ENCODE results near the gene MAP3K6. TPM values are rescaled to one million over a fixed set of nuclear protein-coding genes. Genes with fewer than 3 reads are reported as not detected.

MAP3K6 gene
- total and polyA plus RNA-seq, 2 of the 13 experiments (the other 11 are each of a cell fraction or from before 2014, with no cell fraction given) = 2.7 to 3.2 TPM

DNA sequence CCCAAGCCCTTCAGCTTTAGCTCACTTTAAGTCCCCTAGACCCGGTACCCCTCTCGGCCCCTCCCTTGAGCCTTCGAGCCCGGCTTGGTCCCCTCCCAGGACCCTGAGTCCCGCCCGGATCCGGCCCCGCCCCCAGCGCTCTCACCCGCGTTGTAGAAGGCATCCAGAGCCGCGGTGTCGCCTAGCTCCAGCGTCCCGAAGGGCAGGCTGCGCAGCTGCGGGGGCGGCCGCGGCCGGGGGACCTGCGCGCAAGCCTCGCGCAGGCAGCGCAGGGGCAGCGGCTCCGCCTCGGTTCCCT, 699 bp downstream of the MAP3K6 start (continued):
- TF ChIP-seq, protein P1, sequence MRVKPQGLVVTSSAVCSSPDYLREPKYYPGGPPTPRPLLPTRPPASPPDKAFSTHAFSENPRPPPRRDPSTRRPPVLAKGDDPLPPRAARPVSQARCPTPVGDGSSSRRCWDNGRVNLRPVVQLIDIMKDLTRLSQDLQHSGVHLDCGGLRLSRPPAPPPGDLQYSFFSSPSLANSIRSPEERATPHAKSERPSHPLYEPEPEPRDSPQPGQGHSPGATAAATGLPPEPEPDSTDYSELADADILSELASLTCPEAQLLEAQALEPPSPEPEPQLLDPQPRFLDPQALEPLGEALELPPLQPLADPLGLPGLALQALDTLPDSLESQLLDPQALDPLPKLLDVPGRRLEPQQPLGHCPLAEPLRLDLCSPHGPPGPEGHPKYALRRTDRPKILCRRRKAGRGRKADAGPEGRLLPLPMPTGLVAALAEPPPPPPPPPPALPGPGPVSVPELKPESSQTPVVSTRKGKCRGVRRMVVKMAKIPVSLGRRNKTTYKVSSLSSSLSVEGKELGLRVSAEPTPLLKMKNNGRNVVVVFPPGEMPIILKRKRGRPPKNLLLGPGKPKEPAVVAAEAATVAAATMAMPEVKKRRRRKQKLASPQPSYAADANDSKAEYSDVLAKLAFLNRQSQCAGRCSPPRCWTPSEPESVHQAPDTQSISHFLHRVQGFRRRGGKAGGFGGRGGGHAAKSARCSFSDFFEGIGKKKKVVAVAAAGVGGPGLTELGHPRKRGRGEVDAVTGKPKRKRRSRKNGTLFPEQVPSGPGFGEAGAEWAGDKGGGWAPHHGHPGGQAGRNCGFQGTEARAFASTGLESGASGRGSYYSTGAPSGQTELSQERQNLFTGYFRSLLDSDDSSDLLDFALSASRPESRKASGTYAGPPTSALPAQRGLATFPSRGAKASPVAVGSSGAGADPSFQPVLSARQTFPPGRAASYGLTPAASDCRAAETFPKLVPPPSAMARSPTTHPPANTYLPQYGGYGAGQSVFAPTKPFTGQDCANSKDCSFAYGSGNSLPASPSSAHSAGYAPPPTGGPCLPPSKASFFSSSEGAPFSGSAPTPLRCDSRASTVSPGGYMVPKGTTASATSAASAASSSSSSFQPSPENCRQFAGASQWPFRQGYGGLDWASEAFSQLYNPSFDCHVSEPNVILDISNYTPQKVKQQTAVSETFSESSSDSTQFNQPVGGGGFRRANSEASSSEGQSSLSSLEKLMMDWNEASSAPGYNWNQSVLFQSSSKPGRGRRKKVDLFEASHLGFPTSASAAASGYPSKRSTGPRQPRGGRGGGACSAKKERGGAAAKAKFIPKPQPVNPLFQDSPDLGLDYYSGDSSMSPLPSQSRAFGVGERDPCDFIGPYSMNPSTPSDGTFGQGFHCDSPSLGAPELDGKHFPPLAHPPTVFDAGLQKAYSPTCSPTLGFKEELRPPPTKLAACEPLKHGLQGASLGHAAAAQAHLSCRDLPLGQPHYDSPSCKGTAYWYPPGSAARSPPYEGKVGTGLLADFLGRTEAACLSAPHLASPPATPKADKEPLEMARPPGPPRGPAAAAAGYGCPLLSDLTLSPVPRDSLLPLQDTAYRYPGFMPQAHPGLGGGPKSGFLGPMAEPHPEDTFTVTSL (CRISPR knock-in tag; IDR thresholded peaks at IDR 0.05; ENCODE audit: borderline replicate concordance) = no peak
- TF ChIP-seq PHB2 (IDR thresholded peaks at IDR 0.05; ENCODE audit: partially characterized antibody) = no peak
- TF ChIP-seq ZNF768 (CRISPR knock-in tag; IDR thresholded peaks at IDR 0.05) = no peak
- TF ChIP-seq ZSCAN30 (CRISPR knock-in tag; IDR thresholded peaks at IDR 0.05) = no peak
- TF ChIP-seq HNF4A (CRISPR knock-in tag; IDR thresholded peaks at IDR 0.05) = no peak
- TF ChIP-seq, protein P2, sequence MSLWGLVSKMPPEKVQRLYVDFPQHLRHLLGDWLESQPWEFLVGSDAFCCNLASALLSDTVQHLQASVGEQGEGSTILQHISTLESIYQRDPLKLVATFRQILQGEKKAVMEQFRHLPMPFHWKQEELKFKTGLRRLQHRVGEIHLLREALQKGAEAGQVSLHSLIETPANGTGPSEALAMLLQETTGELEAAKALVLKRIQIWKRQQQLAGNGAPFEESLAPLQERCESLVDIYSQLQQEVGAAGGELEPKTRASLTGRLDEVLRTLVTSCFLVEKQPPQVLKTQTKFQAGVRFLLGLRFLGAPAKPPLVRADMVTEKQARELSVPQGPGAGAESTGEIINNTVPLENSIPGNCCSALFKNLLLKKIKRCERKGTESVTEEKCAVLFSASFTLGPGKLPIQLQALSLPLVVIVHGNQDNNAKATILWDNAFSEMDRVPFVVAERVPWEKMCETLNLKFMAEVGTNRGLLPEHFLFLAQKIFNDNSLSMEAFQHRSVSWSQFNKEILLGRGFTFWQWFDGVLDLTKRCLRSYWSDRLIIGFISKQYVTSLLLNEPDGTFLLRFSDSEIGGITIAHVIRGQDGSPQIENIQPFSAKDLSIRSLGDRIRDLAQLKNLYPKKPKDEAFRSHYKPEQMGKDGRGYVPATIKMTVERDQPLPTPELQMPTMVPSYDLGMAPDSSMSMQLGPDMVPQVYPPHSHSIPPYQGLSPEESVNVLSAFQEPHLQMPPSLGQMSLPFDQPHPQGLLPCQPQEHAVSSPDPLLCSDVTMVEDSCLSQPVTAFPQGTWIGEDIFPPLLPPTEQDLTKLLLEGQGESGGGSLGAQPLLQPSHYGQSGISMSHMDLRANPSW (CRISPR knock-in tag; IDR thresholded peaks at IDR 0.05; ENCODE audit: borderline replicate concordance) = no peak
- TF ChIP-seq ZNF430 (CRISPR knock-in tag; IDR thresholded peaks at IDR 0.05) = no peak
- no peak for TF ChIP-seq RORA (CRISPR knock-in tag; IDR thresholded peaks at IDR 0.05)
- TF ChIP-seq CBX5 (CRISPR knock-in tag; IDR thresholded peaks at IDR 0.05; ENCODE audit: borderline replicate concordance) = no peak
- TF ChIP-seq RFXANK (CRISPR knock-in tag; IDR thresholded peaks at IDR 0.05) = no peak
- TF ChIP-seq ZNF672 (CRISPR knock-in tag; IDR thresholded peaks at IDR 0.05) = no peak
- TF ChIP-seq REL (CRISPR knock-in tag; conservative IDR thresholded peaks at IDR 0.05) = no peak
- TF ChIP-seq RFXAP (CRISPR knock-in tag; IDR thresholded peaks at IDR 0.05; ENCODE audit: borderline replicate concordance) = 0 out of 2 replicates have a peak, but pooled peaks have one; percentile 40
- no peak for TF ChIP-seq ZNF777 (CRISPR knock-in tag; IDR thresholded peaks at IDR 0.05)
- no peak for TF ChIP-seq MIER2 (CRISPR knock-in tag; IDR thresholded peaks at IDR 0.05)
- TF ChIP-seq, protein P3, sequence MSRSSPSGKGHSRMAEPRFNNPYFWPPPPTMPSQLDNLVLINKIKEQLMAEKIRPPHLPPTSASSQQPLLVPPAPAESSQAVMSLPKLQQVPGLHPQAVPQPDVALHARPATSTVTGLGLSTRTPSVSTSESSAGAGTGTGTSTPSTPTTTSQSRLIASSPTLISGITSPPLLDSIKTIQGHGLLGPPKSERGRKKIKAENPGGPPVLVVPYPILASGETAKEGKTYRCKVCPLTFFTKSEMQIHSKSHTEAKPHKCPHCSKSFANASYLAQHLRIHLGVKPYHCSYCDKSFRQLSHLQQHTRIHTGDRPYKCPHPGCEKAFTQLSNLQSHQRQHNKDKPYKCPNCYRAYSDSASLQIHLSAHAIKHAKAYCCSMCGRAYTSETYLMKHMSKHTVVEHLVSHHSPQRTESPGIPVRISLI (CRISPR knock-in tag; IDR thresholded peaks at IDR 0.05; ENCODE audit: borderline replicate concordance) = no peak
- TF ChIP-seq ELF1 (CRISPR knock-in tag; IDR thresholded peaks at IDR 0.05) = no peak
- no peak for TF ChIP-seq ZNF251 (CRISPR knock-in tag; IDR thresholded peaks at IDR 0.05)
- TF ChIP-seq ZSCAN9 (CRISPR knock-in tag; IDR thresholded peaks at IDR 0.05; ENCODE audit: borderline replicate concordance) = no peak
